ENCODE data around the gene SPEG.

SPEG gene

DNA sequence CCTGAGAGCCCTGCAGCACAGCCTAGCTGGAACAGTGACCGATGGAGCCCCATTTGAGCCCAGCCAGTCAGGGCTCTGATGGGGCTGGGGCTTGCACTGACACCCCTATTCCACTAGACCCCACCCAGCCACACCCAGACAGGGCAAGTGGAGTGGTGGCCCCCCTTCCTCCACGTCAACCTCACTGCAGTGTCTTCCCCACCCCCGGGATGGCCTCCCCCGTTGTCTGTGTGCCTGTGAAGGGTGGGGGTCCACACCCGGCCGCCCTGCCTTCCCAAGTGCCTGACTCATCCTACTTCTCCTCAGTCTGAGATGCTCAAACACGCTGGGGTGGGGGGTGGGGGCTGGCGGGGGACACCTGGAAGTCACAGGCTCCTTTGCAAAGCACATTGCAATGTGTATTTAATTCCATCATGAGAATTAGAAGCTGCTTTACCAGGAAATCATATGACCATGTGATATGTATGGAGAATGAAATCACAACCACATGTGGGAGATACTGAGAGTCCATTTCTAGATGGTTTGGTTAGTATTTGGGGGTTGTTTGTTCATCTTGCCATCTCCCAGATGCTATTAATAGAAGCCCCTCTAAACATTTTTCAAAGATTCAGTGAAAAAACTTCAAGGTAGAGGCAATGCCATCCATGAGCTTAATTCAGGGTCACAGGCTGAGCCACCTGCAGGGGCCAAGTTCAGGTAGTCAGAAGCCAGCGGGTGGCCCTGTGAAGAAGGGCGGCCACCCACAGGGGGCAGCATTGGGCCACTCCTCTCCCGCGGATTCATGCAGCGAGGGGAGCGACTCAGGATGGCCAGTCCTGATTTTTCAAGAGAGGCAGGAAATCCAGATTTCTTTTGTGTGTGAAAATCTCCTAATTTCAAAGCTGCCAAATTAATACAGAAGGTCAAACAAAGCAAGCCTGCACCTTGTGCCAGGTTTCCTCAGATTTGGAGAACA lies 41.3 kb downstream of the SPEG start:
- Histone ChIP-seq H4K8ac (ENCODE audit: low read depth, low read length) (peak overlapping the region; percentile 3), H4K91ac (ENCODE audit: low read depth, low read length, poor library complexity) (no peak overlapping the region), H3K4ac (ENCODE audit: low read length) (peak overlapping the region; percentile 76), H2BK12ac (ENCODE audit: low read length) (no peak overlapping the region), H2BK15ac (ENCODE audit: low read length) (no peak overlapping the region), H2BK120ac (ENCODE audit: low read depth, low read length) (no peak overlapping the region), H2AFZ (ENCODE audit: low read length) (peak overlapping the region; percentile 92), H3K4me2 (ENCODE audit: insufficient read depth, low read length, poor library complexity, severe bottlenecking) (peak overlapping the region; percentile 89), H2AK5ac (ENCODE audit: low read depth, low read length) (peak overlapping the region; percentile 32), H3K14ac (ENCODE audit: low read length) (no peak overlapping the region), H3K4me1 (ENCODE audit: control insufficient read depth in 2 of 2, insufficient read depth in 1 of 2, low read depth in 1 of 2, low read length in 2 of 2) (peaks cover 4 to 8% of the 10 kb centered on the region in 2 donors), H3K9me3 (replicated peaks in 1 of 2; ENCODE audit: control insufficient read depth in 2 of 2, insufficient read depth in 1 of 2, low read depth in 1 of 2, low read length in 2 of 2) (peaks cover 0 to 2% of the 10 kb centered on the region in 2 donors), H2BK5ac (ENCODE audit: low read length) (no peak overlapping the region), H3K27me3 (ENCODE audit: control insufficient read depth in 3 of 3, insufficient read depth in 3 of 3, low read depth in 1 of 3, low read length in 3 of 3) (peaks cover 0 to 23% (median 10%) of the 10 kb centered on the region in 3 experiments), H3K9ac (ENCODE audit: low read depth, low read length, poor library complexity) (no peak overlapping the region), H3K4me3 (ENCODE audit: low read length in 2 of 2) (peak overlapping the region; percentile 44 to 61), H3K18ac (ENCODE audit: low read length) (no peak overlapping the region), H3K79me1 (ENCODE audit: low read depth, low read length) (no peaks in the 10 kb centered on the region), H3K23ac (ENCODE audit: low read depth, low read length, poor library complexity) (peak overlapping the region; percentile 44), H3K27ac (replicated peaks; ENCODE audit: low read length) (no peak overlapping the region), H3K36me3 (replicated peaks in 1 of 2; ENCODE audit: control insufficient read depth in 2 of 2, insufficient read depth in 2 of 2, low read length in 2 of 2) (no peaks in the 10 kb centered on the region)
- DNase-seq (ENCODE audit: low spot score): peak; percentile 58
- WGBS, 2 donors (ENCODE audit: extremely low coverage in 2 of 2, insufficient read length in 2 of 2, insufficient replicate concordance in 1 of 2): no CpG with 5 or more reads among the region's 14 CpGs

DNA sequence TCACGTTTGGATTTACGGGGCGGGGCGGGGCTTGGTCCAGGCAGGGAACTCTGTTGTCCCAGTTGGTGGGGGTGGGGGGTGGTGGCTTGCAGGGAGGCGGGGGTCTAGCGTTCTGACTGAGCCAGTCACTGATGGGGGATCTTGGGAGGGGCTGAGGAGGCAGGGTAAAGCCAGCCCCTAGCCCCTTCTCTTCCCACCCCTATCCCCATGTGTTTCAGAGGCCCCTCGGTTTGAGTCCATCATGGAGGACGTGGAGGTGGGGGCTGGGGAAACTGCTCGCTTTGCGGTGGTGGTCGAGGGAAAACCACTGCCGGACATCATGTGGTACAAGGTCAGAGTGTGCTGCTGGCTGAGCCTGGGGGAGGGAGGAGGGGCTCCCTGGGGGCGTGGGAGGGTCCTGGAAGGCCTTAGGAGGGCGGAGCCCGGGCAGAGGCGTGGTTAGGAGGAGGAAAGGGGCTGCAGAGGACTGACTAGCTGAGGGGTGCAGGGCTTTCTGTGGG lies 42.1 kb downstream of the SPEG start:
- Histone ChIP-seq H2BK12ac (ENCODE audit: low read length) (no peak overlapping the region), H4K8ac (ENCODE audit: low read depth, low read length) (no peak overlapping the region), H2BK5ac (ENCODE audit: low read length) (no peak overlapping the region), H3K27ac (replicated peaks; ENCODE audit: low read length) (no peak overlapping the region), H2BK15ac (ENCODE audit: low read length) (no peak overlapping the region), H3K23ac (ENCODE audit: low read depth, low read length, poor library complexity) (no peak overlapping the region), H3K4me1 (ENCODE audit: control insufficient read depth in 2 of 2, insufficient read depth in 1 of 2, low read depth in 1 of 2, low read length in 2 of 2) (peaks cover 4 to 8% of the 10 kb centered on the region in 2 donors), H3K27me3 (ENCODE audit: control insufficient read depth in 3 of 3, insufficient read depth in 3 of 3, low read depth in 1 of 3, low read length in 3 of 3) (peaks cover 0 to 29% (median 15%) of the 10 kb centered on the region in 3 experiments), H2AK5ac (ENCODE audit: low read depth, low read length) (no peak overlapping the region), H3K9ac (ENCODE audit: low read depth, low read length, poor library complexity) (no peak overlapping the region), H3K4me2 (ENCODE audit: insufficient read depth, low read length, poor library complexity, severe bottlenecking) (peak overlapping the region; percentile 89), H3K14ac (ENCODE audit: low read length) (no peak overlapping the region), H3K79me1 (ENCODE audit: low read depth, low read length) (no peaks in the 10 kb centered on the region), H3K36me3 (replicated peaks in 1 of 2; ENCODE audit: control insufficient read depth in 2 of 2, insufficient read depth in 2 of 2, low read length in 2 of 2) (no peaks in the 10 kb centered on the region), H3K4ac (ENCODE audit: low read length) (no peak overlapping the region), H3K4me3 (ENCODE audit: low read length in 2 of 2) (peak overlapping the region; percentile 44 to 61), H2BK120ac (ENCODE audit: low read depth, low read length) (no peak overlapping the region), H2AFZ (ENCODE audit: low read length) (peak overlapping the region; percentile 92), H4K91ac (ENCODE audit: low read depth, low read length, poor library complexity) (no peak overlapping the region), H3K18ac (ENCODE audit: low read length) (peak overlapping the region; percentile 94), H3K9me3 (replicated peaks in 1 of 2; ENCODE audit: control insufficient read depth in 2 of 2, insufficient read depth in 1 of 2, low read depth in 1 of 2, low read length in 2 of 2) (peaks cover 0 to 2% of the 10 kb centered on the region in 2 donors)
- peak; percentile 75 for DNase-seq (ENCODE audit: low spot score)
- WGBS, 2 donors (ENCODE audit: extremely low coverage in 2 of 2, insufficient read length in 2 of 2, insufficient replicate concordance in 1 of 2): no CpG with 5 or more reads among the region's 16 CpGs

DNA sequence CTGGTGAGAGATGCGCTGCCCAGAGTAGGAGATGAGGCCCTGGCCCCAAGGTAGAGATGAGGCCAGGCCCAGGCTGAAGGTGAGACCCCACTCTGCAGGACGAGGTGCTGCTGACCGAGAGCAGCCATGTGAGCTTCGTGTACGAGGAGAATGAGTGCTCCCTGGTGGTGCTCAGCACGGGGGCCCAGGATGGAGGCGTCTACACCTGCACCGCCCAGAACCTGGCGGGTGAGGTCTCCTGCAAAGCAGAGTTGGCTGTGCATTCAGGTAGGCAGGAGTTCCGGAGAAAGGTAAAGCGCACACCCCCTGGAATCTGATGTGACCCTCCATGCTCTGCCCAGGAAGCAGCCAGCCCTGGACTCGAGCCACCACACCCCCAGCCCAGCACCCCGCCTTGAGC lies 42.5 kb downstream of the SPEG start:
- H3K4me3 ChIP-seq (ENCODE audit: low read length in 2 of 2): no peak overlapping the region
- H3K79me1 ChIP-seq (ENCODE audit: low read depth, low read length): no peaks in the 10 kb centered on the region
- H2AK5ac ChIP-seq (ENCODE audit: low read depth, low read length): peak overlapping the region; percentile 88
- H2BK12ac ChIP-seq (ENCODE audit: low read length): no peak overlapping the region
- no peak overlapping the region for H3K27ac ChIP-seq (replicated peaks; ENCODE audit: low read length)
- peaks cover 0 to 33% (median 20%) of the 10 kb centered on the region in 3 experiments for H3K27me3 ChIP-seq (ENCODE audit: control insufficient read depth in 3 of 3, insufficient read depth in 3 of 3, low read depth in 1 of 3, low read length in 3 of 3)
- peaks cover 0 to 2% of the 10 kb centered on the region in 2 donors for H3K9me3 ChIP-seq (replicated peaks in 1 of 2; ENCODE audit: control insufficient read depth in 2 of 2, insufficient read depth in 1 of 2, low read depth in 1 of 2, low read length in 2 of 2)
- peak overlapping the region; percentile 89 for H3K4me2 ChIP-seq (ENCODE audit: insufficient read depth, low read length, poor library complexity, severe bottlenecking)
- DNase-seq (ENCODE audit: low spot score): no peak
- peak overlapping the region; percentile 63 for H3K14ac ChIP-seq (ENCODE audit: low read length)
- H4K91ac ChIP-seq (ENCODE audit: low read depth, low read length, poor library complexity): no peak overlapping the region
- H2BK5ac ChIP-seq (ENCODE audit: low read length): peak overlapping the region; percentile 24
- peak overlapping the region; percentile 92 for H2AFZ ChIP-seq (ENCODE audit: low read length)
- H3K4ac ChIP-seq (ENCODE audit: low read length): no peak overlapping the region
- peak overlapping the region; percentile 88 for H3K9ac ChIP-seq (ENCODE audit: low read depth, low read length, poor library complexity)
- H3K23ac ChIP-seq (ENCODE audit: low read depth, low read length, poor library complexity): no peak overlapping the region
- H3K4me1 ChIP-seq (ENCODE audit: control insufficient read depth in 2 of 2, insufficient read depth in 1 of 2, low read depth in 1 of 2, low read length in 2 of 2): peaks cover 4 to 8% of the 10 kb centered on the region in 2 donors
- peak overlapping the region; percentile 94 for H3K18ac ChIP-seq (ENCODE audit: low read length)
- no peak overlapping the region for H2BK15ac ChIP-seq (ENCODE audit: low read length)
- H3K36me3 ChIP-seq (replicated peaks in 1 of 2; ENCODE audit: control insufficient read depth in 2 of 2, insufficient read depth in 2 of 2, low read length in 2 of 2): no peaks in the 10 kb centered on the region
- no CpG with 5 or more reads among the region's 13 CpGs for WGBS, 2 donors (ENCODE audit: extremely low coverage in 2 of 2, insufficient read length in 2 of 2, insufficient replicate concordance in 1 of 2)
- H4K8ac ChIP-seq (ENCODE audit: low read depth, low read length): no peak overlapping the region
- H2BK120ac ChIP-seq (ENCODE audit: low read depth, low read length): no peak overlapping the region

DNA sequence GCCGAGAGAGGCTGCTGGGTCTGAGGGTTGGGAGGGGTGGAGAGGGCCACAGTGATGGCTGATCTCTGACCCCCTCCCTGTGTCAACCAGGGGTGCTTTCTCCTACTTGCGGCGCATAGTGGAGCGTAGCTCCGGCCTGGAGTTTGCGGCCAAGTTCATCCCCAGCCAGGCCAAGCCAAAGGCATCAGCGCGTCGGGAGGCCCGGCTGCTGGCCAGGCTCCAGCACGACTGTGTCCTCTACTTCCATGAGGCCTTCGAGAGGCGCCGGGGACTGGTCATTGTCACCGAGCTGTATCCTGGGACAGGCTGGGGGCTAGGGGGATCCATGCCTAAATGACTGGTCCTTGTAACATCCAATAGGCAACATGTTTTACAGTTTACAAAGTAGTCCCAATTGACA lies 43.2 kb downstream of the SPEG start:
- H3K14ac ChIP-seq (ENCODE audit: low read length): peak overlapping the region; percentile 63
- peak overlapping the region; percentile 89 for H2BK15ac ChIP-seq (ENCODE audit: low read length)
- H3K4me2 ChIP-seq (ENCODE audit: insufficient read depth, low read length, poor library complexity, severe bottlenecking): no peak overlapping the region
- no peak overlapping the region for H2AFZ ChIP-seq (ENCODE audit: low read length)
- peaks cover 0 to 40% (median 26%) of the 10 kb centered on the region in 3 experiments for H3K27me3 ChIP-seq (ENCODE audit: control insufficient read depth in 3 of 3, insufficient read depth in 3 of 3, low read depth in 1 of 3, low read length in 3 of 3)
- H3K18ac ChIP-seq (ENCODE audit: low read length): peak overlapping the region; percentile 83
- peak overlapping the region; percentile 88 for H2AK5ac ChIP-seq (ENCODE audit: low read depth, low read length)
- DNase-seq (ENCODE audit: low spot score): no peak
- H2BK12ac ChIP-seq (ENCODE audit: low read length): peak overlapping the region; percentile 58
- peak overlapping the region; percentile 24 for H2BK5ac ChIP-seq (ENCODE audit: low read length)
- H3K23ac ChIP-seq (ENCODE audit: low read depth, low read length, poor library complexity): no peak overlapping the region
- no peak overlapping the region for H3K27ac ChIP-seq (replicated peaks; ENCODE audit: low read length)
- H3K4me3 ChIP-seq (ENCODE audit: low read length in 2 of 2): no peak overlapping the region
- H3K9me3 ChIP-seq (replicated peaks in 1 of 2; ENCODE audit: control insufficient read depth in 2 of 2, insufficient read depth in 1 of 2, low read depth in 1 of 2, low read length in 2 of 2): peaks cover 0 to 2% of the 10 kb centered on the region in 2 donors
- no peak overlapping the region for H4K91ac ChIP-seq (ENCODE audit: low read depth, low read length, poor library complexity)
- H3K4ac ChIP-seq (ENCODE audit: low read length): no peak overlapping the region
- no peak overlapping the region for H2BK120ac ChIP-seq (ENCODE audit: low read depth, low read length)
- no peaks in the 10 kb centered on the region for H3K79me1 ChIP-seq (ENCODE audit: low read depth, low read length)
- H4K8ac ChIP-seq (ENCODE audit: low read depth, low read length): peak overlapping the region; percentile 43
- peaks cover 4 to 8% of the 10 kb centered on the region in 2 donors for H3K4me1 ChIP-seq (ENCODE audit: control insufficient read depth in 2 of 2, insufficient read depth in 1 of 2, low read depth in 1 of 2, low read length in 2 of 2)
- no peaks in the 10 kb centered on the region for H3K36me3 ChIP-seq (replicated peaks in 1 of 2; ENCODE audit: control insufficient read depth in 2 of 2, insufficient read depth in 2 of 2, low read length in 2 of 2)
- WGBS, 2 donors (ENCODE audit: extremely low coverage in 2 of 2, insufficient read length in 2 of 2, insufficient replicate concordance in 1 of 2): no CpG with 5 or more reads among the region's 15 CpGs
- no peak overlapping the region for H3K9ac ChIP-seq (ENCODE audit: low read depth, low read length, poor library complexity)
